Peyer's patch (tissue), 4 donors: ENCODE results near the gene CGB8.

ENCODE experiments used
- POLR2A ChIP-seq, 2 donors: fragments of 450-650 bp; IDR thresholded peaks; one replicate each; pipeline ENCODE4 v1.5.1; 2017; ENCODE audit warnings: antibody characterized with exemption in 2 of 2, mild to moderate bottlenecking in 2 of 2, moderate library complexity in 2 of 2
- TF ChIP-seq, protein P1 (sequence below), 6 experiments: fragments of 450-650 bp in 4 of 6; fragments of 200-600 bp in 2 of 6; sonication (generic) in 1 of 6; IDR thresholded peaks; one replicate each; pipeline ENCODE4 v1.5.1; 2017 to 2019; ENCODE audit warnings: antibody characterized with exemption in 6 of 6, mild to moderate bottlenecking in 3 of 6, moderate library complexity in 1 of 6

DNA sequence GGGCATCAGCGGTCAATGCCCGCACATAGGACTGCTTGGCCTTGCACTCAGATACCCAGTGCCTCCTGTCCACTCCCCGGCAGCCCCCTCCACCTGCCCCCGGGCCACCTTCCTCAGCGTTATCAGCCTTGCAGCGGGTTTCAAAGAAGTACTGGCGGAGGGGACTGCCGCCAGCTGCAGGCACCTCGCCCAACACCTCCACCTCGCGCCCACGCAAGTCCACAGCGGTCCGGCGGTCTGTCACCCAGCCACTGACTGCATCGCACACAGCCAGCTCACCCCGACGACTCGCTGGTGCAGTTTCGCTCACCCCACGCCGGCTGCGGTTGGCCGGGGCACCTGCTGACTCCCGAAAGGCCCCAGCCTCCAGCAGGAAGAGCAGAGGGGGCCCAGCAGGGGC is 12.5 kb upstream of the CGB8 start:
- TF ChIP-seq, protein P1, sequence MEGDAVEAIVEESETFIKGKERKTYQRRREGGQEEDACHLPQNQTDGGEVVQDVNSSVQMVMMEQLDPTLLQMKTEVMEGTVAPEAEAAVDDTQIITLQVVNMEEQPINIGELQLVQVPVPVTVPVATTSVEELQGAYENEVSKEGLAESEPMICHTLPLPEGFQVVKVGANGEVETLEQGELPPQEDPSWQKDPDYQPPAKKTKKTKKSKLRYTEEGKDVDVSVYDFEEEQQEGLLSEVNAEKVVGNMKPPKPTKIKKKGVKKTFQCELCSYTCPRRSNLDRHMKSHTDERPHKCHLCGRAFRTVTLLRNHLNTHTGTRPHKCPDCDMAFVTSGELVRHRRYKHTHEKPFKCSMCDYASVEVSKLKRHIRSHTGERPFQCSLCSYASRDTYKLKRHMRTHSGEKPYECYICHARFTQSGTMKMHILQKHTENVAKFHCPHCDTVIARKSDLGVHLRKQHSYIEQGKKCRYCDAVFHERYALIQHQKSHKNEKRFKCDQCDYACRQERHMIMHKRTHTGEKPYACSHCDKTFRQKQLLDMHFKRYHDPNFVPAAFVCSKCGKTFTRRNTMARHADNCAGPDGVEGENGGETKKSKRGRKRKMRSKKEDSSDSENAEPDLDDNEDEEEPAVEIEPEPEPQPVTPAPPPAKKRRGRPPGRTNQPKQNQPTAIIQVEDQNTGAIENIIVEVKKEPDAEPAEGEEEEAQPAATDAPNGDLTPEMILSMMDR (IDR thresholded peaks at IDR 0.05), result no peak
- TF ChIP-seq POLR2A (IDR thresholded peaks at IDR 0.05), result no peak
